Brain microvascular endothelial cell (primary cell): ENCODE data around the gene FJX1.
A peak's percentile ranks its signal among the peaks of the same experiment; 100 is the strongest.

Source experiments
- DNase-seq: peaks from one replicate; pipeline ENCODE4 v3.0.0-alpha.2; 2020
- H3K27ac ChIP-seq: fragments of 250-450 bp; sonication (Bioruptor Pico); 2 replicates; pipeline ENCODE4 v1.5.1; 2020; ENCODE audit warnings: mild to moderate bottlenecking, moderate library complexity
- H3K27me3 ChIP-seq: fragments of 250-450 bp; sonication (Bioruptor Pico); replicated peaks from 2 replicates; pipeline ENCODE4 v1.5.1; 2020; ENCODE audit warnings: mild to moderate bottlenecking
- H3K36me3 ChIP-seq: fragments of 250-450 bp; sonication (Bioruptor Pico); replicated peaks from 2 replicates; pipeline ENCODE4 v1.5.1; 2020; ENCODE audit warnings: mild to moderate bottlenecking
- H3K4me3 ChIP-seq: 2 replicates; pipeline ENCODE4 v1.5.1; 2011; ENCODE audit warnings: low read depth, mild to moderate bottlenecking, control low read depth, low read length, moderate library complexity
- CTCF ChIP-seq: IDR thresholded peaks from 2 replicates; pipeline ENCODE4 v1.5.1; 2011; ENCODE audit warnings: low read depth, mild to moderate bottlenecking, moderate library complexity, low read length, control low read depth, inconsistent platforms; ENCODE audit errors: missing control alignments
- in situ Hi-C: cut with HindIII; loops from 2 replicates; pipeline ENCODE4 v1.10.0; 2017; ENCODE audit warnings: low sequenced_read_pairs, low pct_ligation_motif_present

Gene FJX1

GRCh38 chr11:35655856-35656255, 37.6 kb downstream of the FJX1 start:
- Histone ChIP-seq H3K27me3 (no peaks in the 10 kb centered on the region), H3K36me3 (no peaks in the 10 kb centered on the region), H3K4me3 (no peak overlapping the region), H3K27ac (no peak overlapping the region)
- no peak for DNase-seq
- in situ Hi-C loops: no loop called here
- no peak for TF ChIP-seq CTCF

GRCh38 chr11:35658020-35658948, 40.0 kb downstream of the FJX1 start:
- in situ Hi-C loops: no loop called here
- Histone ChIP-seq H3K27me3 (no peaks in the 10 kb centered on the region), H3K36me3 (no peaks in the 10 kb centered on the region), H3K4me3 (no peak overlapping the region), H3K27ac (no peak overlapping the region)
- no peak for DNase-seq
- no peak for TF ChIP-seq CTCF

- H3K36me3 ChIP-seq: no peaks in the 10 kb centered on the region
- DNase-seq: no peak
- no peak overlapping the region for H3K4me3 ChIP-seq
- in situ Hi-C loops: no loop called here
- no peaks in the 10 kb centered on the region for H3K27me3 ChIP-seq
- no peak for TF ChIP-seq CTCF
- no peak overlapping the region for H3K27ac ChIP-seq
Measured at GRCh38 chr11:35661534-35661933, 43.3 kb downstream of the FJX1 start.

DNA sequence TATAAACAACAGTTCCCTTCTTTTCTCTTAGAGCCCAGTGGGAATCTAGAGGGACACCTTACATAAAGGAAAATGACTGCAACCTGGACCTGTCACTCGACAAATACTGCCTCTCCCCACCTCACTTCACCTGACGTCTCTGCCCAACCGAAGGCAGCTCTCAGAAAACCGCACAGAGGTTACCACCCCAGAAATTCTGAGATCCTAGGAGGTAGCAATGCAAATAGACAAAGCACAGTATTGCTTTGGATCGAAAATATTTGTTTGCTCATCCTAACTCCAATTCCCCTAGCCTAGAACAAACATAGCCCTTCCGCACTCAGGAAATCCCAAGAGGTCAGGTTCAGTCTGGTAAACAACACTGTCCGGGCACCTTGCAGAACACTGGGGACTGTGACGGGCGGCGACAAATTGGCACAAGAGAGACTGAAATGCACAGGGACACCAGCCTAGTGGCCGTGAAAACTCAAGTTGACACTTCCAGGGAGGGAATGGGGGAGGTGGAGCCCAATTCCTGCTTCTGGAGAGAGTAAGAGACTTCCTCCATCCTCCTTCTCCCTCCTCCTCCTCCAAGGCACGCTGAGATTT, 43.9 kb downstream of the FJX1 start:
- H3K4me3 ChIP-seq: peak overlapping the region; percentile 77
- in situ Hi-C loops: no loop called here
- no peaks in the 10 kb centered on the region for H3K36me3 ChIP-seq
- H3K27ac ChIP-seq: peak overlapping the region; percentile 93
- DNase-seq: no peak
- TF ChIP-seq CTCF: peak; percentile 5
- H3K27me3 ChIP-seq: no peaks in the 10 kb centered on the region

DNA sequence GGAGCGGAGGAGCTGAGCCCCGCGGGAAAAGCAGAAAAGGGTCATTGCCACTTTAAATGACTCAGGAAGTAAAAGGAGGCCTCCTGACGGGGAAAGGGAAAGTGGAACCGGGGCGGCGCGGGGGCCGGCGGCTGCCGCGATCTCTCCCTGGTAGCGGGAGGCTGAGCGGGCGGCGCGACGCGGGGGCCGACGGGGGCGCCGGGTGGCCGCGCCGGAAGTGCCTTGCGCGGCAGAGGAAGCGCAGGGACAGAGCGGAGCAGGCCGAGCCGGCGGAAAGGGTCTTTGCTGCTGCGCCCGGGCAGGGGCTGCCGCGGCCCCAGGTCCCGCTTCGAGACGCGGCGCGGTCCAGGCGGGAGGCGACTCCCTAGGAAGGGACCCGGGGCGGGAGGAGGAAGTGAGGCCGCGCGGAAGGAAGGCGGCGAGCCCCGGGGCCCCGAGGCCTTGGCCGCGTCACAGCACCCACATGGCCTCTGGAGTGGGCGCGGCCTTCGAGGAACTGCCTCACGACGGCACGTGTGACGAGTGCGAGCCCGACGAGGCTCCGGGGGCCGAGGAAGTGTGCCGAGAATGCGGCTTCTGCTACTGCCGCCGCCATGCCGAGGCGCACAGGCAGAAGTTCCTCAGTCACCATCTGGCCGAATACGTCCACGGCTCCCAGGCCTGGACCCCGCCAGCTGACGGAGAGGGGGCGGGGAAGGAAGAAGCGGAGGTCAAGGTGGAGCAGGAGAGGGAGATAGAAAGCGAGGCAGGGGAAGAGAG, 44.6 kb downstream of the FJX1 start, which contains the start of gene TRIM44:
TSS of gene TRIM44 (plus strand) at position 127 of the 759 bp plus-strand sequence. CDS start at position 464, 337 bp downstream.
- Histone ChIP-seq H3K4me3 (peak within 1 kb of the TSS; percentile 77), H3K27ac (peak within 1 kb of the TSS; percentile 93), H3K36me3 (no peaks in the 10 kb centered on the region), H3K27me3 (no peaks in the 10 kb centered on the region)
- in situ Hi-C loops: no loop called here
- no peak for TF ChIP-seq CTCF
- DNase-seq: peak; percentile 76
